HG03039 (cell line): Measurements from ENCODE around the gene ASCC1.

Experiments
- ATAC-seq: cut with Tn5 transposase; IDR thresholded peaks from one replicate; pipeline ENCODE4 v1.9.1; 2021; ENCODE audit warnings: mild to moderate bottlenecking, moderate library complexity; ENCODE audit not compliant: unreplicated experiment

Gene ASCC1

GRCh38 chr10:72105098-72105475 is 111.0 kb downstream of the ASCC1 start:
- no peak for ATAC-seq

- no peak for ATAC-seq
Observed at GRCh38 chr10:72104472-72105097, 111.5 kb downstream of the ASCC1 start.

DNA sequence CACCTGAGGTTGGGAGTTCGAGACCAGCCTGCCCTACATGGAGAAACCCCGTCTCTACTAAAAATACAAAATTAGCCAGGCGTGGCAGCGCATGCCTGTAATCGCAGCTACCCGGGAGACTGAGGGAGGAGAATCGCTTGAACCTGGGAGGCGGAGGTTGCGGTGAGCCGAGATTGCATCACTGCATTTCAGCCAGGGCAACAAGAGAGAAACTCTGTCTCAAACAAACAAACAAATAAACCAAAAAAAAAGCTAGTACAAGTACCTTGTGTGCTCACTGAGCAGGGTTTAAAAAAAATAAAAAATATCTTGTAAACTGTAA is 116.5 kb downstream of the ASCC1 start:
- ATAC-seq, result no peak

DNA sequence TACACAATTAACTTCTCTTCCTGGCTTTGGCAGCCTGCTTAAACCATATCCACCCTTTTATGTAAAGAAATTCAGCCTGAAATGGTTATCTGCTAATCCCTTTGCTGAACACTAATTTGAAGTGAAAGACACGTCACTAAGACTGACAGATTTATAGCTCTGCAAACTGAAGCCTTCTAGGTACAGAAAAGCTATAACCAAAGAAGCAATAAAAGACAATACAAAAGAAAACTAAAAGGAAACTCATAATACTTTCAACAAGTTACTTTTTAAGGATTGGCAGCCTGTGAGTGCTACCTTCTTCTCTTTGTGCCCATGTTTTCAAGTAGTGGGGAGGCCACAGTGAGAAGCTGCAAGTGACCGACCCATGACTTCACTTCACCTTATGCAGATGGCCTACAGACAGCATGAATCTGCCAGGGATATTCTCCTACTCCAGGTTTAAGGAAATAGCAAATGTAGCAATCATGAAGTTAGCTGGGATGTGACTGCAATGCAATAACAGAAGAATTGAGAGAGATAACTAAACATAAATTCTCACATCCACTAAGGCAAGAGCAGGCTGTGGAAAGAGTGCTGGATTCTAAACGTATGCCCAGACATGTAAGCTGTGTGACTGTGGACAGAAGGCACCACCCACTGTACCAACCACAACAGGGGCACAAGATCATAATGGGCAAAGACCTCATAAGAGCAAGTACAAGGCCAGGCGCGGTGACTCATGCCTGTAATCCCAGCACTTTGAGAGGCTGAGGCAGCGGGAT is 117.1 kb downstream of the ASCC1 start:
- no peak for ATAC-seq

- ATAC-seq, result no peak
Observed at GRCh38 chr10:72098301-72098835, 117.7 kb downstream of the ASCC1 start.

DNA sequence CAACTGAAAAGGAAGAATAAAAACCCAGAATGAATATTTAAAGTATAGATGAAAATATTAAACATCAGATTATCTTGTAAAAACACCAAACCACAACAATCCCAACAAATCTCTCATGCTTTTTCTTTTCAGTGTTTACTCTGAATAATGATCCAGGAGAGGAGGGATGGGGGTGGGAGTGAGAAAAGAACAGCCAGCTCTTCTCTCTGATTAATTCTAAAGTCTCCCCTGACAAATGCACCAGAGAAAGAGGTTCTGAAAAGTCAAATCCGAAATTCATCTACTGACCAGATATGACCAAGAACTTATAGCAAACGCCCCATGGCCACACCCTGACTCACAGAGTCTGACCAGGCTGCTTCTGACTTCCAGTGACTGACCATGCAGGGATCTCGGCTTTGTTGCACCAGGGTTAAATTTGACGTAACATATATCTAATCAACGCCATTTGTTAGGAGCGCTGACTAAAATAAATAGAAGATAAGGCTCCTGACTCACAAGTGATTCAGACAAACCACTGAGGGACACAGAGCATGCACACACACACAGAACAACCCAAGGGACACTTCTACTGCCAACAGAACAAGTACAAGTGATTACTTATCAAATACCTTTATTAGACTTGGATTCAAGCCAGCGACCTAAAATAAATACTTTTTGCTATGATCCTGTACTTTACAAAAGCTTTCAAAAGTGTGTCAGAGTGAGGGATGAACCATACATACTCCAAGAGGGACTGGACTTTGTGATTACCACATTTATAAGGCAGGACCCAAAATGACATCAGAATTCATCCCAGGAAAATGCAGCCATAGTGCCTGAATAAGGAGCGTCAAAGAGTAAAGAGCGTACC is 118.4 kb downstream of the ASCC1 start:
- no peak for ATAC-seq

GRCh38 chr10:72096115-72097000 is 119.7 kb downstream of the ASCC1 start:
- ATAC-seq, result no peak

- ATAC-seq, result no peak
Observed at GRCh38 chr10:72095195-72095594, 120.9 kb downstream of the ASCC1 start.

- ATAC-seq, result no peak
Observed at GRCh38 chr10:72094574-72094973, 121.5 kb downstream of the ASCC1 start.

GRCh38 chr10:72093450-72093849 is 122.6 kb downstream of the ASCC1 start:
- ATAC-seq, result no peak

DNA sequence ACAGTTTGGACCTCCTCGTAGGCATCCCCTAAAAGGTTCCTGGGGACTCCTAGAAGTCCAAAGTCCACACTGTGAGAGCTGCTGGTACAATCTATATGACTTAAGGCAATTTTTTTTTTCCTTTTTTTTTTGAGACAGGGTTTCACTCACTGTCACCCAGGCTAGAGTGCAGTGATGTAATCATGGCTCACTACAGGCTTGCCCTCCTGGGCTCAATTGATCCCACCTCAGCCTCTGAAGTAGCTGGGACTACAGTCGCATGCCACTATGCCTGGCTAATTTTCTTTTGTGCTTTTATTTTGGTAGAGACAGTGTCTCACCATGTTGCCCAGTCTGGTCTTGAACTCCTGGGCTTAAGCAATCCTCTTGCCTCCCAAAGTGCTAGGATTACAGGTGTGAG is 123.1 kb downstream of the ASCC1 start:
- ATAC-seq, result no peak

DNA sequence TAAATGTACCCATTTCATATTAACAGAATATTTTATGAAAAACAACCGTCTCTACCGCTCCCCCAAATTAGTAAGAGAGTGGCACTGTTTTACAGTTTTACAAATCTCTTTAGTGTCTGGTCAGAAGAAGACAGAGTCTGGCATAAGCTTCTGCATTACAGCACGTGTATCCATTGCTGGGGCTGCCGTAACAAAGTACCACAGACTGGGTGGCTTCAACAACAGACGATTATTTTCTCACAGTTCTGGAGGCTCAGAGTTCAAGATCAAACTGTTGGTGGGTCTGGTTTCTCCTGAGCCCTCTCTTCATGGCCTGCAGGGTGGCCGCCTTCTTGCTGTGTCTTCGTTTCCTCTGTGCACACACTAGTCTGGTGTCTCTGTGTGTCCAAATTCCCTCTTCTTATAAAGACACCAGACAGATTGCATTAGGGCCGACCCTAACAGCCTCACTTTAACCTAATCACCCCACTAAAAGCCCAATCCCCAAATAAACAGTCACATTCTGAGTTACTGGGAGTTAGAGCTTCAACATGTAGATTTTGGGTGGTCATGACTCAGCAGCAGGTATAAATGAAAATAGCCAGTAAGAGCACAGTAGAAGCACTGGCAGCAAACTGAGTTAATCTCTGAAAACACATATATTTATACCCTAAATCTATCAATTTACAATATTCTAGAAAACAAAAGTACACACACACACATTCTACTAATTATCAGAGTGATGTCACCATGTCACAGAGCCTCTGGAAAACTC is 123.7 kb downstream of the ASCC1 start:
- ATAC-seq, result no peak

DNA sequence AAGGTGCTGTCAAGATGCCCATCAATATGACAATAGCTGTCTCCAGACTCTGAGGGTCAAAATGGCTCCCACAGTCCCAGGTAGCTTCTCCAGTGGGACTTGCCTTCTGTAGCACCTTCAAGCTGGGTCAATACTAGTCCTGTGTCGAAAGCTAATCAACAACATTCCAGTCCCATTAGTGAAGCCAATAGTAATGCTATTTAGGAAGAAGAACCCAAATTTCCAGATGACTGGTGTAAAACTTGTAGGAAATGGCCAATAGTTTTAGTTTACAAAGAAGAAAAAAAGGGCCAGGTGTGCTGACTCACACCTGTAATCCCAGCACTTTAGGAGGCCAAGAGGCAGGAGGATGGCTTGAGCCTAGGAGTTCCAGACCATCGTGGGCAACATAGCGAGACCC is 125.8 kb downstream of the ASCC1 start:
- ATAC-seq, result no peak

- no peak for ATAC-seq
Observed at GRCh38 chr10:72089618-72090017, 126.5 kb downstream of the ASCC1 start.

GRCh38 chr10:72088889-72089575 is 127.0 kb downstream of the ASCC1 start:
- ATAC-seq, result no peak

GRCh38 chr10:72087969-72088888 is 127.8 kb downstream of the ASCC1 start, which contains the start of gene SPOCK2:
Gene SPOCK2, minus strand, starts transcription at chr10:72088551. Its CDS starts 223 bp downstream, at chr10:72088328.
- no peak for ATAC-seq

GRCh38 chr10:72087392-72087968 is 128.6 kb downstream of the ASCC1 start:
- ATAC-seq, result no peak
